Fibroblast of lung (primary cell): ENCODE data around the gene ZSCAN25. TPM values are rescaled to one million over a fixed set of nuclear protein-coding genes. Genes with fewer than 3 reads are reported as not detected.
"Not testable (repeated sequence)": the region's sequence is repeated elsewhere in the genome, so short reads cannot be mapped to it uniquely, and the experiment has no call there.

ENCODE experiments used
- DNase-seq, 2 donors: peaks; one replicate each; pipeline versions ENCODE4 v3.0.0 to v3.0.0-alpha.2; 2010; ENCODE audit warnings: low read depth in 2 of 2
- H2AFZ ChIP-seq: 2 replicates; pipeline ENCODE4 v1.5.1; 2012; ENCODE audit warnings: low read length, control low read depth, inconsistent platforms
- H3K27ac ChIP-seq: 2 replicates; pipeline ENCODE4 v1.5.1; 2011; ENCODE audit warnings: low read length, control low read depth; ENCODE audit not compliant: insufficient read depth
- H3K27me3 ChIP-seq: 2 replicates; pipeline ENCODE4 v1.5.1; 2011; ENCODE audit warnings: mild to moderate bottlenecking, low read length; ENCODE audit not compliant: control insufficient read depth, insufficient read depth
- H3K36me3 ChIP-seq: 2 replicates; pipeline ENCODE4 v1.5.1; 2011; ENCODE audit warnings: low read length; ENCODE audit not compliant: control insufficient read depth, insufficient read depth
- H3K4me1 ChIP-seq: 2 replicates; pipeline ENCODE4 v1.5.1; 2011; ENCODE audit warnings: low read length; ENCODE audit not compliant: control insufficient read depth, insufficient read depth; ENCODE audit errors: extremely low read depth
- H3K4me2 ChIP-seq: 2 replicates; pipeline ENCODE4 v1.5.1; 2011; ENCODE audit warnings: low read length, control low read depth; ENCODE audit not compliant: insufficient read depth; ENCODE audit errors: extremely low read depth
- H3K4me3 ChIP-seq, 4 experiments: fragments of 200-600 bp in 1 of 4; sonication (generic) in 1 of 4; replicated peaks in 1 of 4; 2 replicates each; pipeline ENCODE4 v1.5.1; 2011 to 2016; ENCODE audit warnings: low read length in 4 of 4, low read depth in 3 of 4, mild to moderate bottlenecking in 3 of 4, control low read depth in 2 of 4, inconsistent platforms in 1 of 4, mixed read lengths in 1 of 4; ENCODE audit not compliant: insufficient read depth in 1 of 4; ENCODE audit errors: control extremely low read depth in 1 of 4
- H3K79me2 ChIP-seq: 2 replicates; pipeline ENCODE4 v1.5.1; 2012; ENCODE audit warnings: mild to moderate bottlenecking, low read length, inconsistent platforms; ENCODE audit not compliant: control insufficient read depth, insufficient read depth
- H3K9ac ChIP-seq: 2 replicates; pipeline ENCODE4 v1.5.1; 2011; ENCODE audit warnings: mild to moderate bottlenecking, low read length, control low read depth; ENCODE audit not compliant: insufficient read depth
- H3K9me3 ChIP-seq: 2 replicates; pipeline ENCODE4 v1.5.1; 2012; ENCODE audit warnings: low read depth, low read length; ENCODE audit not compliant: control insufficient read depth, insufficient read depth
- H4K20me1 ChIP-seq: 2 replicates; pipeline ENCODE4 v1.5.1; 2011; ENCODE audit warnings: low read length; ENCODE audit not compliant: control insufficient read depth, insufficient read depth; ENCODE audit errors: extremely low read depth
- CTCF ChIP-seq, 2 donors: IDR thresholded peaks in 1 of 2; conservative IDR thresholded peaks in 1 of 2; 1 replicate in 1 of 2; 2 replicates in 1 of 2; pipeline ENCODE4 v1.5.1; 2011 to 2012; ENCODE audit warnings: low read length in 2 of 2, control low read depth in 1 of 2, inconsistent platforms in 1 of 2, low read depth in 1 of 2, mild to moderate bottlenecking in 1 of 2
- EZH2 ChIP-seq: IDR thresholded peaks from 2 replicates; pipeline ENCODE4 v1.5.1; 2012; ENCODE audit warnings: low read length, control low read depth, mild to moderate bottlenecking; ENCODE audit errors: missing control alignments
- polyA plus RNA-seq, 2 donors: library from polyadenylated mRNA; depleted of rRNA in 1 of 2; stranded (reverse) in 1 of 2; unstranded in 1 of 2; fragments of >200 nt; gene quantifications; 2 replicates each; pipeline ENCODE4 v1.2.1, GENCODE V29; 2011 to 2012; ENCODE audit warnings: missing spikeins in 1 of 2
- total RNA-seq: library from RNA; depleted of rRNA; stranded (reverse); fragments of >200 nt; gene quantifications from 2 replicates; pipeline ENCODE4 v1.2.1, GENCODE V29; 2014

The ZSCAN25 gene
- total and polyA plus RNA-seq, 2 donors (not counting 1 experiment from before 2014, with no cell fraction given), result 5.4 to 10.2 TPM

- not testable (repeated sequence) for H3K9me3 ChIP-seq, H3K79me2 ChIP-seq, H3K27me3 ChIP-seq, H3K4me3 ChIP-seq, H4K20me1 ChIP-seq, DNase-seq, H2AFZ ChIP-seq, H3K4me1 ChIP-seq, H3K9ac ChIP-seq, H3K36me3 ChIP-seq, H3K27ac ChIP-seq, H3K4me2 ChIP-seq
These were observed 41.1 kb downstream of the ZSCAN25 start for GRCh38 chr7:99657879-99658278.

GRCh38 chr7:99665312-99666012, 48.7 kb downstream of the ZSCAN25 start:
- Histone ChIP-seq H2AFZ (no peak overlapping the region), H3K9me3 (no peaks in the 10 kb centered on the region), H3K36me3 (no peaks in the 10 kb centered on the region), H3K4me1 (no peaks in the 10 kb centered on the region), H3K4me3 (no peak overlapping the region), H3K27me3 (no peaks in the 10 kb centered on the region), H3K27ac (no peak overlapping the region), H4K20me1 (no peaks in the 10 kb centered on the region), H3K79me2 (no peaks in the 10 kb centered on the region), H3K9ac (no peak overlapping the region), H3K4me2 (no peak overlapping the region)
- no peak for TF ChIP-seq CTCF (conservative IDR thresholded peaks at IDR 0.05 in 1 of 2, IDR thresholded peaks at IDR 0.05 in 1 of 2; ENCODE audit: low read depth in 1 of 2, low read length in 2 of 2)
- no peak for TF ChIP-seq EZH2
- DNase-seq, result no peak

- Histone ChIP-seq H2AFZ (no peak overlapping the region), H3K4me2 (no peak overlapping the region), H3K79me2 (no peaks in the 10 kb centered on the region), H3K9me3 (no peaks in the 10 kb centered on the region), H3K9ac (no peak overlapping the region), H4K20me1 (no peaks in the 10 kb centered on the region), H3K4me1 (no peaks in the 10 kb centered on the region), H3K27ac (no peak overlapping the region), H3K36me3 (no peaks in the 10 kb centered on the region), H3K27me3 (no peaks in the 10 kb centered on the region), H3K4me3 (no peak overlapping the region)
- TF ChIP-seq EZH2, result no peak
- no peak for TF ChIP-seq CTCF (conservative IDR thresholded peaks at IDR 0.05 in 1 of 2, IDR thresholded peaks at IDR 0.05 in 1 of 2; ENCODE audit: low read depth in 1 of 2, low read length in 2 of 2)
- DNase-seq, result no peak
These were observed 49.3 kb downstream of the ZSCAN25 start for GRCh38 chr7:99666013-99666395.
